Inflammatory macrophage treated with lipopolysaccharide for 4 hours (primary cell): ENCODE data around the gene PRPF19.

Experiments
- DNase-seq: peaks from one replicate; pipeline ENCODE4 v3.0.0-alpha.2; 2020

Gene PRPF19

GRCh38 chr11:60854847-60855725 is 51.3 kb downstream of the PRPF19 start:
- DNase-seq = no peak

GRCh38 chr11:60854140-60854846 is 52.1 kb downstream of the PRPF19 start:
- DNase-seq = no peak

- DNase-seq = no peak
These were observed 53.1 kb downstream of the PRPF19 start for GRCh38 chr11:60852982-60853950.

- no peak for DNase-seq
These were observed 54.0 kb downstream of the PRPF19 start for GRCh38 chr11:60852117-60852981.

GRCh38 chr11:60851327-60852104 is 54.9 kb downstream of the PRPF19 start:
- no peak for DNase-seq

- no peak for DNase-seq
These were observed 56.5 kb downstream of the PRPF19 start for GRCh38 chr11:60849641-60850520.

GRCh38 chr11:60848714-60849151 is 57.7 kb downstream of the PRPF19 start:
- DNase-seq = no peak

- DNase-seq = no peak
These were observed 58.5 kb downstream of the PRPF19 start for GRCh38 chr11:60847896-60848295.

DNA sequence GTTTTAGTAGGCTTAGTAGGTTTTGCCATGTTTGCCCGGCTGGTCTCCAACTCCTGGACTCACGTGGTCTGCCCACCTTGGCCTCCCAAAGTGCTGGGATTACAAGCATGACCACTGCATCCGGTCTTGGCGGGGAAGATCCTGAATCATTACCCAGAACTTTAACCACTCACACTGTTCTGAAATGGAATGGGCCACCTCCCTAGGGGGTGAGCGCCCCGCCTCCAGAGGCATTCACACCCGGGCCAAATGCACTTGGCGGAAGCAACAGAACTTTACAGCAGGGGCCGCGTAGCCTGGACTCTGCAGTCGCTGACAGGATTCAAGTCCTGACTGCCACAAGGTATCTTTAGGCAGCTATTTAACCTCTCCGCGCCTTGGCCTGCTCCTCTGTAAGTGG is 59.1 kb downstream of the PRPF19 start:
- DNase-seq = no peak

GRCh38 chr11:60845338-60845737 is 61.0 kb downstream of the PRPF19 start:
- DNase-seq = no peak

GRCh38 chr11:60844870-60845221 is 61.5 kb downstream of the PRPF19 start:
- no peak for DNase-seq

GRCh38 chr11:60844045-60844869 is 62.1 kb downstream of the PRPF19 start:
- no peak for DNase-seq

DNA sequence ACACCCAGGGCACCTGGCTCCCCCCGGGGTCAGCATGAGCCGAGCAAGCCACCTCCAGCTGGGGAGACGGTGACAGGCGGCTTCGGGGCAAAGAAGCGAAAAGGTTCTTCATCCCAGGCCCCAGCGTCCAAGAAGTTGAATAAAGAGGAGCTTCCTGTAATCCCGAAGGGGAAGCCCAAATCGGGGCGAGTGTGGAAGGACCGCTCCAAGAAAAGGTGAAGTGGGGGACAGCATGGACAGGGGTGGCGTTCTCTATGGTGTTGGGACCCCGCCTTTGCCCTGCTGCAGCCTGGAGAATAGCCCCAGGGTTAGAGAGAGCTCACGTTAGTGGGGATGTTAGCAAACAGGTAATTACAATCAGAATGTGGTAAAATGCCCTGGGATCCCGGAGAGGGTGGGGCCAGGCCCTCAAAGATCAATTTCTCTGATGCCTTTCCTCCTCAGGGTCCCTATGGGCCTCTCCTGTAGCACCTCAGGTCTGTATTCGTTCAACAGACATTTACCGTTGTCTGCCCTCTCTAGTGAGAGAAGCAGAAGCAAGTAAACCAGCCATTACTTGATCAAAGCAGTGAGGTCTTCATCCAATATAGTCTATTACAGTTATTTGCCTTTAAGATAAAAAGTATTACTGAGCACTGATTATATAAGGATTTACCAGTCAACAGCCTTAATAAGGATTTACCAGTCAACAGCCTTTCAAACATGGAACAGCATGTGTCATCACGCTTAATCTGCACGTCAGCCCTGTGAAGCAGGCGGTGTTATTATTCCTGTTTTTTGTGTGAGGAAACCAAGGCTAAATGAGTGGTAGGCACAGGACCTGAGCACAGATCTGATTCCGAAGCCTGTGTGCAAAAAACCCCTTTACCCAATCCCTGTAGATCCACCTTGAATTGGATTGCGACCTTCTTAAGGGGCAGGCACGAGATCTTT is 63.5 kb downstream of the PRPF19 start:
- peak; percentile 14 for DNase-seq

GRCh38 chr11:60841797-60842667 is 64.4 kb downstream of the PRPF19 start, which contains the start of gene CCDC86:
TSS of gene CCDC86 (plus strand) at chr11:60842113. CDS start at chr11:60842125, 12 bp downstream.
- DNase-seq = peak; percentile 93
